ENCODE results near the gene KRTAP9-9. TPM values are rescaled to one million over a fixed set of nuclear protein-coding genes. Genes with fewer than 3 reads are reported as not detected.
A peak's percentile ranks its signal among the peaks of the same experiment; 100 is the strongest.
"Not testable (repeated sequence)": the region's sequence is repeated elsewhere in the genome, so short reads cannot be mapped to it uniquely, and the experiment has no call there.

Gene KRTAP9-9
- not detected for total RNA-seq

DNA sequence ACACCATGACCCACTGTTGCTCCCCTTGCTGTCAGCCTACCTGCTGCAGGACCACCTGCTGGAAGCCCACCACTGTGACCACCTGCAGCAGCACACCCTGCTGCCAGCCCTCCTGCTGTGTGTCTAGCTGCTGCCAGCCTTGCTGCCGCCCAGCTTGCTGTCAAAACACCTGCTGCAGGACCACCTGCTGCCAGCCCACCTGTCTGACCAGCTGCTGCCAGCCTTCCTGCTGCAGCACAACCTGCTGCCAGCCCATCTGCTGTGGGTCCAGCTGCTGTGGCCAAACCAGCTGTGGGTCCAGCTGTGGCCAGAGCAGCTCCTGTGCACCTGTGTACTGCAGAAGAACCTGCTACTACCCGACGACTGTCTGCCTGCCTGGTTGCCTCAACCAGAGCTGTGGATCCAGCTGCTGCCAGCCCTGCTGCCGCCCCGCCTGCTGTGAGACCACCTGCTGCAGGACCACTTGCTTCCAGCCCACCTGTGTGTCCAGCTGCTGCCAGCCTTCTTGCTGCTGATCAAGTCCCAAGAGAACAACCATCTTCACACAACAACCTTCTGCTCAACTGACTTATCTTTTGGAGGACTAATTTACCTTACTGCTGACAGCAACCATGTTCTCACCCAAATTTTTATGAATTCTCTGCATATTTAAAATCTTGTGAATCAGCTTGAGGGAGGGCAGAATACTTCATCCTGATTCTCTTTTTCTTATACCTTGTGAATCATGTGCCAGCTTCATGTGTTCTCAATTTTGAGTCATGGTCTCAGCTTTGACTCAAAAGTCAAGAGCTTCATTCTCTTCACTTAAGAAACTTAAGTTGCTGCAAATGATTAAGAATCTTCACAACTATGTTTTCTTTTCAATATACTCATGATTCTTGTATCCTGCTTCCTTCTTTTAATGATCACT is at the start of gene KRTAP9-9:
Gene KRTAP9-9, plus strand, starts transcription at position 4 of the 910 bp plus-strand sequence.
- H3K9me3 Mint-ChIP-seq; H3K36me3 Mint-ChIP-seq; DNase-seq (ENCODE audit: low spot score in 2 of 2); ATAC-seq; H3K27ac Mint-ChIP-seq: not testable (repeated sequence)

DNA sequence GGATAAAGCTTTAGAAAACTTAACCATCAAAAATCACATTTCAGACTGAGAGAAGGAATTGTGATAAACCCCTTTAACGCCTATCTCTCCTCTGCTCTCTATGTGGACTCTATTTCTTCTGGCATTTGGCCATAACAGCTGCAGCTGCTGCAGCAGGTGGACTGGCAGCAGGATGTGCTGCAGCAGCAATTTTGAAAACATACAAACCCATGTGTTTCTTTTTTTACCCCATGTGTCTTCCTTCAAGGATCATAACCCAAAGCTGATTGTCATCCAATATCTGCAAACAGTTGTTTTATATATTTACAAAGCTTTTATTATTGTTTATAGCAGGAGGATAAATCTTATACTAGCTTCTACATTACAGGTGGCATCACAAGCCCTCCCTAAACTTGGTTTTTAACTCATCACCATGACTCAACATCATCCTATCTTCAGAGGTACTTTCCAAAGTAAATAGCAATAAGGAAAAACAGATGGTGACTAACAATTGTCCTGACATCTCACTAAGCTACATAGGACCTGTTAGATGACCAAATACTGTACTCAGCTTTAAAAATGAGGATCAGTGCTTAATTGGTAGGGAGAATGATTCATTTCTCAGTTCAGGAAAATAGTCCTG is 43.2 kb upstream of the KRTAP9-9 start:
- ATAC-seq = peak in 1 of 2 donors; percentile 66
- Mint-ChIP-seq H3K36me3 (no peaks in the 10 kb centered on the region), H3K27ac (no peak overlapping the region), H3K9me3 (no peaks in the 10 kb centered on the region)
- no peak for DNase-seq (ENCODE audit: low spot score in 2 of 2)

DNA sequence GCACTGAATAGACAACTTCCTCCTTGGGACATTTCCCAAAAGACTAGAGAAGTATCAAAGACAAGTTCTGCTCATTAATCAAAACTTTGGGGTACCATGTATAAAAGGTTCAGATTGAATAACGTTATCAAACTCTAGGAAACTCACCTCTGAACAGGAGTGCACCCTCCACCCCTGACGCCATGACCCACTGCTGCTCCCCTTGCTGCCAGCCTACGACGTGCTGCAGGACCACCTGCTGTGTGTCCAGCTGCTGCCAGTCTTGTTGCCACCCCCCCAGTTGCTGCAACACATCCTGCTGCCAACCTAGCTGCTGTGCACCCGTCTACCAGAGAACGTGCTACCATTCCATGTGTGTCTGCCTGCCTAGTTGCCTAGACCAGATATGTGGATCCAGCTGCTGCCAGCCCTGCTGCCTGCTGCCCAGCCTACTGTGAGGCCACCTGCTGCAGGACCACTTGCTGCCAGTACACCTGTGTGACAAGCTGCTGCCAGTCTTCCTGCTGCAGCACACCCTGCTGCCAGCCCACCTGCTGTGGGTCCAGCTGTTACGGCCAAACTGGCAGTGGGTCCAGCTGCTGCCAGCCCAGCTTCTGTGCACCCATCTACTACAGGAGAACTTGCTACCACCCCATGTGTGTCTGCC is 42.5 kb upstream of the KRTAP9-9 start:
- no peak for DNase-seq (ENCODE audit: low spot score in 2 of 2)
- no peaks in the 10 kb centered on the region for H3K36me3 Mint-ChIP-seq
- no peak overlapping the region for H3K27ac Mint-ChIP-seq
- no peak for ATAC-seq
- no peaks in the 10 kb centered on the region for H3K9me3 Mint-ChIP-seq

DNA sequence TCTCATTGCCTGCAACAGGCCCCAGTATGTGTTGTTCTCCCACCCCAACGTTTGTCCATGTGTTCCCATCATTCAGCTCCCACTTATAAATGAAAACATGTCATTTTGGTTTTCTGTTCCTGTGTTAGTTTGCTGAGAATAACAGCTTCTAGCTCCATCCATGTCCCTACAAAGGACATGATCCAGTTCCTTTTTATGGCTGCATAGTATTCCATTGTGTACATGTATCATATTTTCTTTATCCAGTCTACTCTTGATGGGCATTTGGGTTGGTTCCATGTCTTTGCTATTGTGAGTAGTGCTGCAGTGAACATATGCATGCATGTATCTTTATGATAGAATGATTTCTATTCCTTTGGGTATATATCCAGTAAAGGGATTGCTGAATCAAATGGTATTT is 39.5 kb upstream of the KRTAP9-9 start:
- Mint-ChIP-seq H3K36me3 (peaks cover 5 to 19% of the 10 kb centered on the region in 2 donors), H3K27ac (no peak overlapping the region), H3K9me3 (peaks cover 4 to 16% of the 10 kb centered on the region in 2 donors)
- ATAC-seq = no peak
- DNase-seq (ENCODE audit: low spot score in 2 of 2) = no peak

DNA sequence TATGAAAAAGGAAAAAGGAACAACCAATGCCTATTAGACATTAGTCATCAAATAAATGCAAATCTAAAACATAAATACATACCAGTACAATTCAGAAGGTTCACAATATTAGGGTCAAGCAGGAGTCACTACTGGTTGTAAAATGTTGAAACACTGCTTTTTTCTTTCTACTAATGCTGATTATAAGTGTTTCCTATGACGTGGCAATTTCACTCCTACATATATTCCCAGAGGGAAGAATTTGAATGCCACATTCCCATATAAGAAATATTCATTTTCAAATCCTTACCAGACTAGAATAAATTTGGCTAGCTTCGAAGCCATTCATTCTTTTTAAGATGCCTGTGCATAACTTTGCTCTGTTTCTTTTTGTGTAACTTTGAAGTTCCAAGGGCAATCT is 31.4 kb upstream of the KRTAP9-9 start:
- H3K9me3 Mint-ChIP-seq = peaks cover 4 to 20% of the 10 kb centered on the region in 2 donors
- ATAC-seq (no peak), DNase-seq (ENCODE audit: low spot score in 2 of 2) (no peak)
- peaks cover 5 to 16% of the 10 kb centered on the region in 2 donors for H3K36me3 Mint-ChIP-seq
- no peak overlapping the region for H3K27ac Mint-ChIP-seq

DNA sequence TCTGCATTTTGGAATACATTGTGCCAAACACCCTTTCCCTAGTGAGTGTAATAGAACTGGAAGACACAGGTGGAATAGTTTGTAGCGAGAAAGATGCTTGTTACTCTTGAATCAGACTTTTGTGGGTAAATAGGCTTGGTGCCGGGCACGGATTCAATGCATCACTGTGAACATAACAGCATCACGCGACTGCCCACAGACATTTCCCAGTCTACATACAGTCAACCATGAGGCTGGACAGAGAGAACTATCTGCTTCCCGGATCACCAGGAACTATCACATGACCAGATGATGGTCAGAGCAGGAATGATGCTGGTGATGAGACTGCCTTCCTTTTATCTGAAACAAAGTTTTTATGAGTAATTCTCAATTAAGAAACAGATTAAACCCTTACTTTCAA is 29.1 kb upstream of the KRTAP9-9 start:
- H3K36me3 Mint-ChIP-seq = peaks cover 0 to under 1% of the 10 kb centered on the region in 2 donors
- H3K9me3 Mint-ChIP-seq = peaks cover 0 to 4% of the 10 kb centered on the region in 2 donors
- ATAC-seq (no peak), DNase-seq (ENCODE audit: low spot score in 2 of 2) (no peak)
- H3K27ac Mint-ChIP-seq = no peak overlapping the region

DNA sequence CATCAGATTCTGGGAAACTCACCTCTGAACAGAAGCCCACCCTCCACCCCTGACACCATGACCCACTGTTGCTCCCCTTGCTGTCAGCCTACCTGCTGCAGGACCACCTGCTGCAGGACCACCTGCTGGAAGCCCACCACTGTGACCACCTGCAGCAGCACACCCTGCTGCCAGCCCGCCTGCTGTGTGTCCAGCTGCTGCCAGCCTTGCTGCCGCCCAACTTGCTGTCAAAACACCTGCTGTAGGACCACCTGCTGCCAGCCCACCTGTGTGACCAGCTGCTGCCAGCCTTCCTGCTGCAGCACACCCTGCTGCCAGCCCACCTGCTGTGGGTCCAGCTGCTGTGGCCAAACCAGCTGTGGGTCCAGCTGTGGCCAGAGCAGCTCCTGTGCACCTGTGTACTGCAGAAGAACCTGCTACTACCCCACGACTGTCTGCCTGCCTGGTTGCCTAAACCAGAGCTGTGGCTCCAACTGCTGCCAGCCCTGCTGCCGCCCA is 28.5 kb upstream of the KRTAP9-9 start, which contains the start of gene KRTAP9-2:
Gene KRTAP9-2, plus strand, starts transcription at position 51 of the 498 bp plus-strand sequence. Its CDS starts 7 bp downstream, at position 58.
- H3K9me3 Mint-ChIP-seq; ATAC-seq; H3K36me3 Mint-ChIP-seq; H3K27ac Mint-ChIP-seq; DNase-seq (ENCODE audit: low spot score in 2 of 2): not testable (repeated sequence)

DNA sequence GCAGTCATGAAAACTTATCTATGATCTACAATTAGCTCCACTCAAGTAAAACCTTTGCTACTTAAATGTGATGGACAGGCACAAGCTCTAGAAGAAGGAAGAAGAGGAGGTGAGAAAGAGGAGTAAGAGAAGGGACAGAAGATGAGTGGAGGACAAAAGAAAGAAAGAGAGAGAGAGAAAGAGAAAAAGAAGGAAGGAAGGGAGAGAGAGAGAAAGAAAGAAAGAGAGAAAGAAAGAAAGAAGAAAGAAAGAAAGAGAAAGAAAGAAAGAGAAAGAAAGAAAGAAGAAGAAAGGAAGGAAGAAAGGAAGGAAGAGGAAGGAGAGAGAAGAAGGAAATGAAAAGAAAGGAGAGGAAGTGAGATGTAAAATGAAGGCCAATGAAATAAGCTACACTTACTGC is 25.1 kb upstream of the KRTAP9-9 start:
- Mint-ChIP-seq H3K36me3 (no peaks in the 10 kb centered on the region), H3K9me3 (no peaks in the 10 kb centered on the region), H3K27ac (no peak overlapping the region)
- ATAC-seq (no peak), DNase-seq (ENCODE audit: low spot score in 2 of 2) (no peak)

DNA sequence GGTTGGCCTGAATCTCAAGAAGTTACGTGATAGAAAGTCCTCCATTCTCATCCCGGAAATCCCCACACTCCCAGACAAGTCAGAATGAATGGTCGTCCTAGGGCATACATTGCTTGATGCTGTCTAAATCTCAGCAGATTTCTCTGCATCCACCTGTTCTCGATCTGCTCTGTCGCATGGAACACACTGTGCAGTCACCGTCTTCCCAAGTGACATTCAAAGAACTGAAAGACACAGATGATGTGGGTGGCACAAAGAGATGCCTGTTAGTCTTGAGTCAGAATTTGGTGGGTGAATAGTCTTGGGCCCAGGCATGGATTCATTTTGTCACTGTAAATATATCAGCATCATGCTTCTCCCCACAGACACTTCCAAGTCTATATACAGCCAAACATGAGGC is 23.5 kb upstream of the KRTAP9-9 start:
- DNase-seq (ENCODE audit: low spot score in 2 of 2) = no peak
- Mint-ChIP-seq H3K27ac (no peak overlapping the region), H3K9me3 (no peaks in the 10 kb centered on the region), H3K36me3 (no peaks in the 10 kb centered on the region)
- no peak for ATAC-seq

DNA sequence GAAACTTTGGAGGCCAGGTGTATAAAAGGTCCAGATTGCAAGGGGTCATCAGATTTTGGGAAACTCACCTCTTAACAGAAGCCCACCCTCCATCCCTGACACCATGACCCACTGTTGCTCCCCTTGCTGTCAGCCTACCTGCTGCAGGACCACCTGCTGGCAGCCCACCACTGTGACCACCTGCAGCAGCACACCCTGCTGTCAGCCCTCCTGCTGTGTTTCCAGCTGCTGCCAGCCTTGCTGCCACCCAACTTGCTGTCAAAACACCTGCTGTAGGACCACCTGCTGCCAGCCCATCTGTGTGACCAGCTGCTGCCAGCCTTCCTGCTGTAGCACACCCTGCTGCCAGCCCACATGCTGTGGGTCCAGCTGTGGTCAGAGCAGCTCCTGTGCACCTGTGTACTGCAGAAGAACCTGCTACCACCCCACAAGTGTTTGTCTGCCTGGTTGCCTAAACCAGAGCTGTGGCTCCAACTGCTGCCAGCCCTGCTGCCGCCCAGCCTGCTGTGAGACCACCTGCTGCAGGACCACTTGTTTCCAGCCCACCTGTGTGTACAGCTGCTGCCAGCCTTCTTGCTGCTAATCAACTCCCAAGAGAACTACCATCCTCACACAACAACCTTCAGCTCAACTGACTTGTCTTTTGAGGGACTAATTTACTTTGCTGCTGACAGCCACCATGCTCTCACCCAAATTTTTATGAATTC is 22.6 kb upstream of the KRTAP9-9 start, which contains the start of gene KRTAP9-3:
Gene KRTAP9-3, plus strand, starts transcription at position 51 of the 707 bp plus-strand sequence. Its CDS starts 53 bp downstream, at position 104.
- not testable (repeated sequence) for ATAC-seq; H3K27ac Mint-ChIP-seq; H3K36me3 Mint-ChIP-seq; H3K9me3 Mint-ChIP-seq; DNase-seq (ENCODE audit: low spot score in 2 of 2)

DNA sequence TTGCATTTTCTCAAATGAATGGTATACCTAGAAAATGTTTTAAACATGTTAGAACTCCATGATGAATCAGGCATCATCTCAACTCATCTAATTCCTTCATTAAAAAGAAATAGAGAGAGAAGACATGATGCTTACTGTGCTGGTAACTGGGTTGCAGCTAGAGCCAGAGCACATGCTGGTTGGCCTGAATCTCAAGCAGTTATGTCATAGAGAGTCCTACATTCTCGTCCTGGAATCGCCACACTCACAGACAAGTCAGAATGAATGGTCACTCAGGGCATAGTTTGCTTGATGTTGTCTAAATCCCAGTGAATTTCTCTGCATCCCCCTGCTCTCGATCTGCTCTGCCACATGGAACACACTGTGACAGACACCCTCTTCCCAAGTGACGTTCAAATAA is 18.1 kb upstream of the KRTAP9-9 start:
- H3K36me3 Mint-ChIP-seq; DNase-seq (ENCODE audit: low spot score in 2 of 2); H3K9me3 Mint-ChIP-seq; H3K27ac Mint-ChIP-seq; ATAC-seq: not testable (repeated sequence)

DNA sequence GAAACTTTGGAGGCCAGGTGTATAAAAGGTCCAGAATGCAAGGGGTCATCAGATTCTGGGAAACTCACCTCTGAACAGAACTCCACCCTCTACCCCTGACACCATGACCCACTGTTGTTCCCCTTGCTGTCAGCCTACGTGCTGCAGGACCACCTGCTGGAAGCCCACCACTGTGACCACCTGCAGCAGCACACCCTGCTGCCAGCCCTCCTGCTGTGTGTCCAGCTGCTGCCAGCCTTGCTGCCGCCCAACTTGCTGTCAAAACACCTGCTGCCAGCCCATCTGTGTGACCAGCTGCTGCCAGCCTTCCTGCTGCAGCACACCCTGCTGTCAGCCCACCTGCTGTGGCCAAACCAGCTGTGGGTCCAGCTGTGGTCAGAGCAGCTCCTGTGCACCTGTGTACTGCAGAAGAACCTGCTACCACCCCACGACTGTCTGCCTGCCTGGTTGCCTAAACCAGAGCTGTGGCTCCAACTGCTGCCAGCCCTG is 17.2 kb upstream of the KRTAP9-9 start, which contains the start of gene KRTAP9-8:
Gene KRTAP9-8, plus strand, starts transcription at position 51 of the 489 bp plus-strand sequence. Its CDS starts 53 bp downstream, at position 104.
- H3K27ac Mint-ChIP-seq; ATAC-seq; H3K9me3 Mint-ChIP-seq; H3K36me3 Mint-ChIP-seq; DNase-seq (ENCODE audit: low spot score in 2 of 2): not testable (repeated sequence)

DNA sequence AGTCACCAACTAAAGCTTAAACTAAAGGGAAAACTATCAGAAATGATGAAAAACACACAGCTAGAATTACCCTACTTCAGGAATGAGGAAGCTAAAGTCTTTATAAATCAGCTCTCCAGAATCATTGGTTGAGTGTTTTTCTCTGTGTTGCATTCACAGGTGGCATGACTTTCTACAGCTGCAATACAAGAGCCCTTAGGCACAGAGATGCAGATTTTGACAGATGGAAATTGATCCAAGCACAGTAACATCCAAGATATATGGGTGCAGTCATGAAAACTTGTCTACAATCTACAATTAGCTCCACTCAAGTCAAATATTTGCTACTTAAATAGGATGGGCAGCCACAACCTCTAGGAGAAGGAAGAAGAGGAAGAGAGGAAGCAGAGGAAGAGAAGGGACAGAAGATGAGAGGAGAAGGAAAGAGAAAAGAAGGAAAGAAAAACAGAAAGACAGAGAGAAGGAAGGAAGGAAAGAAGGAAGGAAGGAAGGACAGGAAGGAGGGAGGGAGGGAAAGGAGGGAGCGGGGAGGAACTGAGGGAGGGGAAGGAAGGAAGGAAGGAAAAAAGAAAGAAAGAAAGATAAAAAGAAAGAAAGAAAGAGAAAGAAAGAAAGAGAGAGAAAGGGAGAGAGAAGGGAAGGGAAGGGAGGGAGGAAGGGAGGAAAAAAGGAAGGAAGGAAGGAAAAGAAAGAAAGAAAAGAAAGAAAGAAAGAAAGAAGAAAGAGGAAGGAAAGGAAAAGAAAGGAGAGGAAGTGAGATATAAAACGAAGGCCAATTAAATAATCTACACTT is 8.0 kb upstream of the KRTAP9-9 start:
- H3K9me3 Mint-ChIP-seq; DNase-seq (ENCODE audit: low spot score in 2 of 2); ATAC-seq; H3K36me3 Mint-ChIP-seq: not testable (repeated sequence)
- peak overlapping the region in 1 of 2 donors; percentile 5 for H3K27ac Mint-ChIP-seq

DNA sequence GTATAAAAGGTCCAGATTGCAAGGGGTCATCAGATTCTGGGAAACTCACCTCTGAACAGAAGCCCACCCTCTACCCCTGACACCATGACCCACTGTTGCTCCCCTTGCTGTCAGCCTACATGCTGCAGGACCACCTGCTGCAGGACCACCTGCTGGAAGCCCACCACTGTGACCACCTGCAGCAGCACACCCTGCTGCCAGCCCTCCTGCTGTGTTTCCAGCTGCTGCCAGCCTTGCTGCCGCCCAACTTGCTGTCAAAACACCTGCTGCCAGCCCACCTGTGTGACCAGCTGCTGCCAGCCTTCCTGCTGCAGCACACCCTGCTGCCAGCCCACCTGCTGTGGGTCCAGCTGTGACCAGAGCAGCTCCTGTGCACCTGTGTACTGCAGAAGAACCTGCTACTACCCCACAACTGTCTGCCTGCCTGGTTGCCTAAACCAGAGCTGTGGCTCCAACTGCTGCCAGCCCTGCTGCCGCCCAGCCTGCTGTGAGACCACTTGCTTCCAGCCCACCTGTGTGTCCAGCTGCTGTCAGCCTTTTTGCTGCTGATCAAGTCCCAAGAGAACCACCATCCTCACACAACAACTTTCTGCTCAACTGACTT is 5.4 kb upstream of the KRTAP9-9 start, which contains the start of gene KRTAP9-4:
Gene KRTAP9-4, plus strand, starts transcription at position 51 of the 604 bp plus-strand sequence. Its CDS starts 34 bp downstream, at position 85.
- H3K36me3 Mint-ChIP-seq; DNase-seq (ENCODE audit: low spot score in 2 of 2); H3K27ac Mint-ChIP-seq; H3K9me3 Mint-ChIP-seq; ATAC-seq: not testable (repeated sequence)

DNA sequence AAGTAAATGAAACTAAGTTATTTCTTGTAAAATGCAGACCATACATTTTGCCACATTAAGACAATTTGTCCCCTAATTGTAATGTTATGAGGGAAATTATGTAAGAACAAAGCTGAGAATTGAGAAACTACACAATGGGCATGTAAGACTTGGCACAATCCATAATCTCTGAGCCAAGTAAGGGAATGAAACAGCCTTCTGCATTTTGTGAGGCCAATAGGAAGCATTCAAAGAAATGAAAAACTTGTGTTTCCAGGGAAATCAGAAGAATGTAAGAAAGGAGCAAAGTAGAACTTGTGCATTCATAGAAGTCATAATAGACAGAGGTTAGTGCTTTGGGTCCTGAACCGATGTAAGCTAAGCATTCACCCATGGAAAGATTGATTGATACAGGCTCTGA is 3.9 kb upstream of the KRTAP9-9 start:
- Mint-ChIP-seq H3K27ac (no peak overlapping the region), H3K36me3 (no peaks in the 10 kb centered on the region), H3K9me3 (no peaks in the 10 kb centered on the region)
- DNase-seq (ENCODE audit: low spot score in 2 of 2) (no peak), ATAC-seq (no peak)

Measured in activated naive CD4-positive, alpha-beta T cell treated with anti-CD3 and anti-CD28 coated beads, Interleukin-2, amount 50 U/mL, for 72 hours (primary cell).